Measurements from ENCODE around the gene SLC35G6. TPM values are rescaled to one million over a fixed set of nuclear protein-coding genes. Genes with fewer than 3 reads are reported as not detected.
"Not testable (repeated sequence)": the region's sequence is repeated elsewhere in the genome, so short reads cannot be mapped to it uniquely, and the experiment has no call there.

Gene SLC35G6
- total RNA-seq, 2 donors from 2014 or later, result not detected

GRCh38 chr17:7467498-7467897 lies 13.7 kb upstream of the SLC35G6 start:
- ATAC-seq (ENCODE audit: insufficient number of reproducible peaks, low FRiP score, low read depth) (no peak), DNase-seq (ENCODE audit: low spot score) (no peak)
- Histone ChIP-seq H3K9me3 (no peaks in the 10 kb centered on the region), H3K4me3 (no peak overlapping the region), H3K27me3 (replicated peaks; ENCODE audit: insufficient read depth) (no peaks in the 10 kb centered on the region), H3K36me3 (peaks cover 23% of the 10 kb centered on the region), H3K4me1 (ENCODE audit: control insufficient read depth in 1 of 2, low read depth in 2 of 2) (peaks cover 8 to 44% of the 10 kb centered on the region in 2 donors), H3K27ac (peak overlapping the region in 1 of 2 donors; percentile 13)
- TF ChIP-seq, protein P1, sequence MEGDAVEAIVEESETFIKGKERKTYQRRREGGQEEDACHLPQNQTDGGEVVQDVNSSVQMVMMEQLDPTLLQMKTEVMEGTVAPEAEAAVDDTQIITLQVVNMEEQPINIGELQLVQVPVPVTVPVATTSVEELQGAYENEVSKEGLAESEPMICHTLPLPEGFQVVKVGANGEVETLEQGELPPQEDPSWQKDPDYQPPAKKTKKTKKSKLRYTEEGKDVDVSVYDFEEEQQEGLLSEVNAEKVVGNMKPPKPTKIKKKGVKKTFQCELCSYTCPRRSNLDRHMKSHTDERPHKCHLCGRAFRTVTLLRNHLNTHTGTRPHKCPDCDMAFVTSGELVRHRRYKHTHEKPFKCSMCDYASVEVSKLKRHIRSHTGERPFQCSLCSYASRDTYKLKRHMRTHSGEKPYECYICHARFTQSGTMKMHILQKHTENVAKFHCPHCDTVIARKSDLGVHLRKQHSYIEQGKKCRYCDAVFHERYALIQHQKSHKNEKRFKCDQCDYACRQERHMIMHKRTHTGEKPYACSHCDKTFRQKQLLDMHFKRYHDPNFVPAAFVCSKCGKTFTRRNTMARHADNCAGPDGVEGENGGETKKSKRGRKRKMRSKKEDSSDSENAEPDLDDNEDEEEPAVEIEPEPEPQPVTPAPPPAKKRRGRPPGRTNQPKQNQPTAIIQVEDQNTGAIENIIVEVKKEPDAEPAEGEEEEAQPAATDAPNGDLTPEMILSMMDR (IDR thresholded peaks at IDR 0.05), result no peak

GRCh38 chr17:7468290-7468689 lies 13.0 kb upstream of the SLC35G6 start:
- no peak overlapping the region for H3K27ac ChIP-seq
- H3K27me3 ChIP-seq (replicated peaks; ENCODE audit: insufficient read depth), result no peaks in the 10 kb centered on the region
- no peaks in the 10 kb centered on the region for H3K9me3 ChIP-seq
- peaks cover 15% of the 10 kb centered on the region for H3K36me3 ChIP-seq
- no peak overlapping the region for H3K4me3 ChIP-seq
- H3K4me1 ChIP-seq (ENCODE audit: control insufficient read depth in 1 of 2, low read depth in 2 of 2), result peaks cover 8 to 45% of the 10 kb centered on the region in 2 donors
- DNase-seq (ENCODE audit: low spot score) (no peak), ATAC-seq (ENCODE audit: insufficient number of reproducible peaks, low FRiP score, low read depth) (no peak)
- TF ChIP-seq, protein P1 (IDR thresholded peaks at IDR 0.05), result no peak

GRCh38 chr17:7468804-7469389 lies 12.3 kb upstream of the SLC35G6 start:
- ATAC-seq (ENCODE audit: insufficient number of reproducible peaks, low FRiP score, low read depth) (no peak), DNase-seq (ENCODE audit: low spot score) (no peak)
- Histone ChIP-seq H3K27ac (no peak overlapping the region), H3K4me3 (no peak overlapping the region), H3K27me3 (replicated peaks; ENCODE audit: insufficient read depth) (no peaks in the 10 kb centered on the region), H3K9me3 (no peaks in the 10 kb centered on the region), H3K36me3 (peaks cover 9% of the 10 kb centered on the region), H3K4me1 (ENCODE audit: control insufficient read depth in 1 of 2, low read depth in 2 of 2) (peaks cover 8 to 45% of the 10 kb centered on the region in 2 donors)
- TF ChIP-seq, protein P1 (IDR thresholded peaks at IDR 0.05), result no peak

GRCh38 chr17:7469843-7470242 lies 11.4 kb upstream of the SLC35G6 start:
- not testable (repeated sequence) for DNase-seq (ENCODE audit: low spot score); H3K4me3 ChIP-seq; H3K27ac ChIP-seq; H3K9me3 ChIP-seq; ATAC-seq (ENCODE audit: insufficient number of reproducible peaks, low FRiP score, low read depth); H3K36me3 ChIP-seq; H3K27me3 ChIP-seq (replicated peaks; ENCODE audit: insufficient read depth)
- peaks cover 8 to 51% of the 10 kb centered on the region in 2 donors for H3K4me1 ChIP-seq (ENCODE audit: control insufficient read depth in 1 of 2, low read depth in 2 of 2)

GRCh38 chr17:7470457-7470973 lies 10.7 kb upstream of the SLC35G6 start:
- H3K4me3 ChIP-seq; DNase-seq (ENCODE audit: low spot score); H3K36me3 ChIP-seq; H3K27ac ChIP-seq; ATAC-seq (ENCODE audit: insufficient number of reproducible peaks, low FRiP score, low read depth); H3K27me3 ChIP-seq (replicated peaks; ENCODE audit: insufficient read depth); H3K9me3 ChIP-seq: not testable (repeated sequence)
- H3K4me1 ChIP-seq (ENCODE audit: control insufficient read depth in 1 of 2, low read depth in 2 of 2), result peaks cover 14 to 58% of the 10 kb centered on the region in 2 donors

- Histone ChIP-seq H3K27me3 (replicated peaks; ENCODE audit: insufficient read depth) (no peaks in the 10 kb centered on the region), H3K4me1 (ENCODE audit: control insufficient read depth in 1 of 2, low read depth in 2 of 2) (peaks cover 26 to 59% of the 10 kb centered on the region in 2 donors), H3K4me3 (no peak overlapping the region), H3K36me3 (no peaks in the 10 kb centered on the region), H3K27ac (no peak overlapping the region), H3K9me3 (no peaks in the 10 kb centered on the region)
- DNase-seq (ENCODE audit: low spot score) (no peak), ATAC-seq (ENCODE audit: insufficient number of reproducible peaks, low FRiP score, low read depth) (no peak)
- TF ChIP-seq, protein P1 (IDR thresholded peaks at IDR 0.05), result no peak
Measured at GRCh38 chr17:7471729-7472128, 9.5 kb upstream of the SLC35G6 start.

- H3K9me3 ChIP-seq; H3K4me3 ChIP-seq; H3K36me3 ChIP-seq; H3K27me3 ChIP-seq (replicated peaks; ENCODE audit: insufficient read depth); DNase-seq (ENCODE audit: low spot score); H3K27ac ChIP-seq; ATAC-seq (ENCODE audit: insufficient number of reproducible peaks, low FRiP score, low read depth): not testable (repeated sequence)
- H3K4me1 ChIP-seq (ENCODE audit: control insufficient read depth in 1 of 2, low read depth in 2 of 2), result peaks cover 29 to 57% of the 10 kb centered on the region in 2 donors
Measured at GRCh38 chr17:7474767-7475166, 6.5 kb upstream of the SLC35G6 start.

Measured in thoracic aorta (tissue), 2 donors.